ENCODE data around the gene RTN4RL1.

DNA sequence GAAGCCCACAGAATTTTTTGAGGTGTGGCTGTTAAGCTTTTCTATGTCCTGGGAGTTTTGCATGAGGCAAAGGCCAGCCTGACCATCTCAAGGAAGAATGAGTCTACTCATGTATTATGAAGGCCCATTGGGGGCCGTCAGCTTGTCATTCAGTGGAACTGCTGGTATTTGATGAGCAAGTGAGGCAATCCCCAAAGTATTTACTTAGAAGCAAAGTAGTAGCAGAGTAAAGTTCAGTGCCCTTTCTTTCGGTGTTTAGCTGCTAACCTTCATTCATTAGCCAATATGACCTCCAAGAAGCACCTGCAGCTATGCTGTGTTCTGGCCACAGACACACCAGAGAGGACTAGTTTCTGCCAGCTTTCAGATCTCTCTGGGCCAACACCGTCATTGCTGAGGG, 115.1 kb downstream of the RTN4RL1 start:
- TF ChIP-seq BHLHE40 (IDR thresholded peaks at IDR 0.05; ENCODE audit: low read length) (no peak), FOSL1 (CRISPR knock-in tag; IDR thresholded peaks at IDR 0.05; ENCODE audit: borderline replicate concordance) (no peak), ZNF20 (CRISPR knock-in tag; IDR thresholded peaks at IDR 0.05) (no peak)
- TF ChIP-seq, protein P1, sequence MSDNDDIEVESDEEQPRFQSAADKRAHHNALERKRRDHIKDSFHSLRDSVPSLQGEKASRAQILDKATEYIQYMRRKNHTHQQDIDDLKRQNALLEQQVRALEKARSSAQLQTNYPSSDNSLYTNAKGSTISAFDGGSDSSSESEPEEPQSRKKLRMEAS (IDR thresholded peaks at IDR 0.05), result no peak
- TF ChIP-seq, protein P2, sequence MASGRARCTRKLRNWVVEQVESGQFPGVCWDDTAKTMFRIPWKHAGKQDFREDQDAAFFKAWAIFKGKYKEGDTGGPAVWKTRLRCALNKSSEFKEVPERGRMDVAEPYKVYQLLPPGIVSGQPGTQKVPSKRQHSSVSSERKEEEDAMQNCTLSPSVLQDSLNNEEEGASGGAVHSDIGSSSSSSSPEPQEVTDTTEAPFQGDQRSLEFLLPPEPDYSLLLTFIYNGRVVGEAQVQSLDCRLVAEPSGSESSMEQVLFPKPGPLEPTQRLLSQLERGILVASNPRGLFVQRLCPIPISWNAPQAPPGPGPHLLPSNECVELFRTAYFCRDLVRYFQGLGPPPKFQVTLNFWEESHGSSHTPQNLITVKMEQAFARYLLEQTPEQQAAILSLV (CRISPR knock-in tag; IDR thresholded peaks at IDR 0.05; ENCODE audit: borderline replicate concordance), result no peak

Data from HepG2 (cell line).